HG03064 (cell line): ENCODE results near the gene SEMA5A.

Experiments
- ATAC-seq: cut with Tn5 transposase; IDR thresholded peaks from one replicate; pipeline ENCODE4 v1.9.1; 2021; ENCODE audit warnings: low read depth; ENCODE audit not compliant: unreplicated experiment

Gene SEMA5A

DNA sequence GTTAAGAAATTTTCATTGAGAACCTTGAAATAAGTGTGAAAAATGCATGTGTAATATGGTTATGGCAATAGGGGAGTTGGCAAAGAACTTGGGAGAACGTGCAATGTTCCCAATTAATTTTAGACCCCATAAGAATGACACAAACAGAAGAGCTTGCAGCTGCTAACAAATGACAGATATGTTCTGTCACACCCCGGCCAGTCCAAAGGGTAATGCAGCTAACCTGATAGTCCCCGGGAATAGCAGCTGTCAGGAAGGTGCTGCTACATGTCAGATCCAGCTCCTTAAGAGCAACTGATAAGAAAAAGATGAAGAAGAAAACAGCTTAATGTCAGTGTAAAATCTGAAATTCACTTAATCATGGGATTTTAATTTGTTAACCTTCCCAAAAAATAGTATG lies 30.4 kb downstream of the SEMA5A start:
- ATAC-seq = no peak

DNA sequence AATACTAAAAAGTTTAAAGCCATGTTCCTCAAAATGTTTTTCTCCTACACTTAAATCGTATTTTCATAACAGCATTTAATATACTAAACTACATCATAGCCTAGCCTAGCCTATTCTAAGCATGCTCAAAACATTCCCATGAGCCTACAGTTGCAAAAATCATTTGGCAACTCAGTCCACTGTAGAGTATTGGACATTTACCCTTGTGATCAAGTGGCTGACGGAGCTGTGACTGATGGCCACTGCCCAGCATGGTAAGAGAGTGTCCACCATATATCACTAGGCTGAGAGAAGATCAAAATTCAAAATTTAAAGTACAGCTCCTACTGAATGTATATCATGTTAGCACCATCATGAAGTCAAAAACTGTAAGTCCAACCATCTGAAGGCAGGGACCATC lies 30.9 kb downstream of the SEMA5A start:
- no peak for ATAC-seq

DNA sequence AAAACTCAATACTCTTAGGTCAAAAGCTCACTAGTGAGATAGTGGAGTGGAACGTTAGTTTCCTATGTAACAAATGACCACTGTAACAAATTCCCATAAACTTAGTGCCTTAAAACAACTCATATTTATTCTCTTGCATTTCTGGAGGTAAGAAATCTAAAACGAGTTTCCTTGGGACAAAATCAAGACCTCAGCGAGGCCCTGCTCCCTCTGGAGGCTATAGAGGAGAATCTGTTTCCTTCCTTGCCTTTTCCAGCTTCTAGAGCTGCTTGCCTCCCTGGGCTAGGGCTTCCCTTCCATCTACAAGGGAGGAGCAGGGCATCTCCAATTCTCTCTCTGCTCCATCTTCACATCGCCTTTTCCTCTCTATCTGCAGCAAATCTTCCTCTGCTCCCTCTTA lies 32.0 kb downstream of the SEMA5A start:
- ATAC-seq = no peak

DNA sequence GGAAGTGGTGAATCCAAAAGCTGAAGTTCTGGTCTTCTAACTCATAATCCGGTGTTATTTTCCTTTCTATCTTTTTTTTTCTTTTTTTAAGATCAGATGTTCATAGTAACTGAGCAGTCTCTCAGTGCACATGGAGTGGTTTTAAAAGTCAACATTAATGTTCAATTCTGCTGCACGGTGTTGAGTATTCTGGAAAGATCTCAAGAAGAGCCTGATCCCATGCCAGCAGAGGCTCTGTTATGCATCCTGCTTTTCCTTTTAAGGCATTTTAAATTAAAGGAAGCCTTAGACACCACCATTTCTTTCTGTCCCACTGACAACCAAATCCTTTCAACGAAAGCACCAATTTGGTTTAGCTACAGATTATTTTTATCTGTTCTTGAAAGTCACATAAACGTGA lies 33.4 kb downstream of the SEMA5A start:
- no peak for ATAC-seq

DNA sequence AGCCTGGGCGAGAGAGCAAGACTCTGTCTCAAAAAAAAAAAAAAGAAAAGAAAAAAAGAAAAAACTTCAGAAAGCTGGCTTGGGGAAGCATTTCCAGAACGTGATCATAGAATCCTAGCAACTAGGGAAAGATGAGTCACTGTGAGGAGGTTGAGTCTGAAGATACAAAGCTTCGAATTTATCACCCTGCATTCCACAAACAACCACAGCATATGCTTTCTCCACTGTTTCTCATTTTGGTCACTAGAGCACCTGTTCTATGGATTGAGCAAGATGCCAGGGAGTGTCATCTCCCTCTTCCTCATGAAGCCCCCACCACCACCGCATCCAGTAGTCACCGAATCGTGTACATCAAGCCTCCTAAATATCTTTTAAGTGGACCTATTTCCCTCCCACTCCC lies 37.9 kb downstream of the SEMA5A start:
- ATAC-seq = no peak

DNA sequence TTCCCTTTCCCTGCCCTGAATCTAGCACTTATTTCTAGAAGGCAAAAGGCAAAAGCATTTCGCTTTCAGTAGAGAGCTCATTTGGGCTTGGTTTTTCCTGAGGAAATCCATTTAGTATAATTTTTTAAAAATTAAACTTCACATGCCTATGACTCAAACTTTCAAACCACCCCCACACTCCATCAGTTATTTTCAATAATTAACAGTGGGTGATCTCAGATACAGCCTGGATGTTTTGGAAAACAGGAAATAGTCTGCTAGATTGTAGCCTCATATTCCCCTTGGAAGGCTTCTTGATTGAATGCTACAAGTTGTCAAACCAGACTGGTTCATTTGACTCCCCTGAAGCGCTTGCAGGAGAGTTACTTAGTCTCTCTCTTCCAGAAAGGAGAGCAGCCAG lies 40.6 kb downstream of the SEMA5A start:
- ATAC-seq = no peak

DNA sequence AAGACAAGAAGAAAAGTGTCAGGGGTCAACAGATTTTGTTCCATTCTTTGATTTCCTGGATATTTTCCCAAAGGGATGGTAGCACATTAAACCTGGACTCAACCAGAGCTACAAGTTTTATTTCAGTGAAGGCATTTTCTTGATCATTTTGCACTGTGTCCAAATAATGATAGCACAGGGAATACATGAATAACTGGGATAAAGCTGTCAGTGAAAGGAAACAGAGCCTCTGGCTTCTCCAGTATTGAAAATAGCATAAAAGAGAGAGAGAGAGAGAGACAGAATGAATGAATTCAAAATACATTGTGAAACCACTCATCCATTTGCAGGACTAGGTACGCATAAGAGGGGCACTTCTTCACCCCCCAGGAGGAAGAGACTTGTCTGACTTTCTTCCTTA lies 43.0 kb downstream of the SEMA5A start:
- ATAC-seq = no peak

DNA sequence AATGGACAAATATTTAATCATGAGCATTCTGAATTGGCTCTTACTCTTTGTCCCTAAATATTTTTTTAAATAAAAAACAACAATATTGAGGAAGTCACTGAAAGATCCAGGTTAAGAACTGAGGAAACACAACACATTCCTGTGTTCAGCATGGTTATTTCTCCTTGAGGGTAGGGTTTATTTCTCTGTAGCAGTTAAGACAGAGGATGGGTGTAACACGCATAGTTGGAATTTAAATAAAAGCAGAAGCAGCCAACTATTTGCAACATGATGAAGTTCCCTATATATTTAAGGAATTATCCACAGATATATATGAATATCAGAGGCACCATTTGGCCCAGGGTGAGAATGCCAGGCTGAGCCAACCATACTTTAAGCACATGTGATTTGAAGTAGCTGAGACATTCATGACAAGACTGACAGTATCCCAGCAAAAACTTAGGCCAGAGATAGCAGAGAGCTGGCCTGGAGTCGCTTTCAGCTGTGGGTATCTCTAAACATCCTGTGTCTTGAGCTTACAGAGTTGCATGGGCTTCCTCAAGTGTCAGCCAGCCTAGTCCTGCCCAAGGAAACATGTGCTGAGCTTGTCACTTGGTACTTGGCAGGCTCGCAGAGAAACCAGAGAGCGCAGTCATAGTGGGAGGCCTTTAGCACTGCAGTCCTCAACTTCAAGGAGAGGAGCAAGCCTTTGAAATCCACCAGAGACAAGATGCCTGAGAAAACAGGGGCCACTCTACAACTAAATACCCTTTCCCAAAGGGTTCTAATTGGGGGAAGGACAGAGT lies 43.6 kb downstream of the SEMA5A start:
- no peak for ATAC-seq

DNA sequence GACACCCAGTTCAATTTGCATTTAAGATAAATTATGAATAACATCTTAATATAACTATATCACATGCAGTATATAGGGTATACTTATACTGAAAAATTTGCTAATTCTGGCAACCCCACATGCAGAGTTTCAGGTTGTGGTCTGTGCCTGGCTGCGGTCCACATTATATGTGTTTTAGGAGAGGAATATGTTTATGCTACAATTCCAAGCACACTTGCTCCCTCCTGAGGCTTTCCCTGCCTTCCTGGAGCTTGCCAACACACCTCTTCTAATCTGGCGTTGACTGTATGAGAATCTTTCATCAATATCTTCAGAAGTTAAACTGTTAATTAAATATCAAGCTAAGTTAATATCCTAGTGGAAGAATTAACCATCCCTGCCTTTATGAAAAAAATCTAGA lies 45.2 kb downstream of the SEMA5A start:
- no peak for ATAC-seq

DNA sequence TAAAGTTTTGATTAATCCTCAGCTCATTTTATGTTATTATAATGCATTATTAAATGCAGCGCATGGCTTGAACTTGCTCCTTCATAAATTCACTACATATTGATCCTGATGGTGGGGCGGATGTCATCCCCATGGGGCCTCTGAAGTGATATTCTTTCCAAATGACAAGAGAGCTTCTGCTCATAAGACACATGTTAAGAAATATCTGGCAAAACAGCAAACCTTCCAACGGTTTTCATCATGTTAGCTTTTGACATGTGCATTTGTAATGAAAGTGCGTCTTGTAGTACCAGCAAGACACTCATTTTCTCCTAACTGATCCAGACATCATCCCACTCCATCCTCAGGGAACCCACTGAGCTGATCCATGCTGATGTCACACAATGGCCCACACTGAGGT lies 45.7 kb downstream of the SEMA5A start:
- ATAC-seq = no peak

DNA sequence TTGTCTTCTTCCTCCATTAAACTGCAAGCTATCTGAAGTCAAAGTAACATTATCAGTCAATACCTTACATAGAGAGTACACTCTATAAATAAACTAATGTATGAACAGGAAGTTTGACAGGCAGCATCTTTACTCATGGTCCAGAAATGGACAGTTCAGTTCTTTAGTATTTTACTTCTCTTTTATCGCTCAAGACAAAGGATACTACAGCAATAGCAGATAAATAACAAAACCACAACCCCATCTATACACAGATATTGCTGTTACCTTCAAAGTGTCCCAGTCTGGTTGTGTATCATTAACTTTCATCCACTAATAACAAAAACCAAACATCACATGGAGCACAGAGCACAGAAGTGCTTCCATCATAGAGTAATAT lies 46.4 kb downstream of the SEMA5A start:
- ATAC-seq = no peak

DNA sequence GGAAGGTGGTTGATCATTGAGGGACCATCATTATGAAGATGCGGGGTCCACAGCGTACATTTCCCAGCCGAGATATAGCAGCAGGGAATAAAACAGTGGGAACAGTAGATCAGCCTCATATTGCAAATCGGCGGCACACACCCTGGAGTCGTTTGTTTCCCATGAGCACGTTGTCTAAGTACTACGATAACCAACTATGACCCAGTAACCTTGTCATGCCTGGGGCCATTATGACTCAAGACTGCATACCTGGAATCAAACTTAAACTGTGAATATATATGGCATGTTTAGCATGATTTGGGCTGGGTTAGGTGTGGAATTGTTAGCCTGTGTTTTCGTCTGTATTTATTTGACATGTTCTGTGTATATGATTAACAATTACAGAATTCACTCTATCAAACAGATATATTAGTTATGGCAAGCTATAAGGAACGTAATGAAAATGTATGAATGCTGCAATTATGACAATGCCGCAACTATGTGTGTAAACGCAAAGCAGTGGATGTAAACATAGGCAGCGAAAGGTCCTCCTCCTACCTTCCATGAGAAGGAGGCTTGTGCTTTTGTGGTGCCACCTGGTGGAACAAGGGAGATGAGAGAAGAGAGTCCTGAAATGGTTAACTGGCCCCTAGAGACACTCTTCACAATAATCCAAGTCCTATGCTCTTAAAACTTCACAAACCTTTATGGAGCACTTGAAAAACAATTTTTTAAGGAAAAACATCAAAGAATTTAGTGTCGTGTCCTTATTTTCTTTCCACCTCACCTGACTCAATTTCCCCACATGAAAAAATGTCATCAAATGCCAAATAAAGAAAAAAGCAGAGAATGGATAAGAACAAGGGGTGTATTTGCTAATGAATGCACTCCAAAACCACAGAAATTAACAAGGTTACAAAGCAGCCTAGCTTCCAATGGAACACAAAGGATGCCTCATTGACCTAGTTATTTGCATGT lies 47.1 kb downstream of the SEMA5A start:
- ATAC-seq = no peak

DNA sequence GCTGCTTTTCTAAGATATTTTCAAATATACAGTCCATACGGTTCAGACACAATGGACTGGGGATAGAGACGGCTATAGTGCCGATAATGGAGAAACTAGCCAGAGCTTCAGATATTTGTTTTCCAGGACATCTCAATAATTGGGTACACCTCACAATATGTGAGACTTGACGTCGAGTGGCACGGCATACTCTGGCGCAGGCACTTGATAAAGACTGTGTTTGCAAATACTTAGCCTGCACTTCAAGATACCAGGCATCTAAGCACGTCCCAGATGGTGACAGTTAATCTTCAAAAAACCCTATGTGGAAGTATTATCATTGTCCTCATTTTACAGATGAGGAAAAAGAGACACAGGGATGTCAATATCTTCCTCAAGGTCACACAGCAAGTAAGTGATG lies 48.5 kb downstream of the SEMA5A start:
- ATAC-seq = no peak

DNA sequence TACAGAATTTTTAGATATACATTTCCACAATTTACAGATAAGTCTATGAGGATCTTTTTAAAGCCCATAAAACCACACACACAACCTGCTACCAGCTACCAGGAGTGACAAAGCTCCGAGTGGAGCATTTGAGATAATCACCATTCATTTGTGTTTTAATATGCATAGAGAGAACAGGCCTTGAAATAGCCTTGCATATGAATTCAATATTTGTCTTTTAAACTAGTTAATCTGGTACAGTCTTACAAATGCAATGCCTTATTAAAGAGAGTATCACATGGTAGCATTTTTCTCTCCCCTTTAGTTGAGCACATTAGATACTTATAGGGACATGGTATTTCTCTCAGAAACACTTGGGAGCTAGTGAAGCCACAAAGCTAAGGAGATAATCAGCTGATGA lies 49.1 kb downstream of the SEMA5A start:
- ATAC-seq = no peak

DNA sequence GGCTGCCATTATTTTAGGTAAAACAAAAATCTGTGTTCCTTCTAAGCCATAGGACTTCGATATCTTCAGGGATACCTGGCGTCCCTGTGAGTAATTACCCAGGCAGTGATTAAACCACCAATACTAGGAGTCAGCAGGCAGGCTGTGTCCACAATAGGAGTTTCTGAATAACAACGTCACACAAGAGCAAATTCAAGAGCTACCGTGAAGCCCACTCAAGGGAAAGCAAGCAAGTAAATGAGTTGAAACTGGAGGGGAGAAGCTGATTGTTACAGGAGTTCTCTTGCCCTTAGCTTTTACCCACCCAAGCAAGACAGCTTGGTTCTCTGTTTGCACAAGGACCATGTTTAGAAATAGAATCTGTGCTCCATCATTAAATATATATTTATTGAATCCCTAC lies 50.8 kb downstream of the SEMA5A start:
- no peak for ATAC-seq

DNA sequence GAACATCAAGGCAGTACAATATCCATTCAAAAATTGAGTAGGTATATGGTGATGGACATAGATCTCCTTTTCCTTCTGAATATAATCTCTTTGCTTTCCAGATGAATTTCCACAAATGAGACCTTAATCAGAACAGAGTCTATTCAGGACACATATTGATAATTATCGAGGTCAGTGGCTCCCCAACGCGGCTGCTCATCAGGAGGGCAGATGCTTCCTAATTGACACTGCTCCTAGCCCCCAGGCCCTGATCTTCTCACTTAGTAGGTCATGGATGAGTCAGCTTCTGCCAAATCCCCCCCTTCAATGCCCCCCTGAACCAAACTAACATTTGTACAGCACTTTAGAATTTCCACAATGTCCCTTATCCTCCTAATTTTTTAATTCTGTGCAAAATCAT lies 51.6 kb downstream of the SEMA5A start:
- ATAC-seq = no peak

DNA sequence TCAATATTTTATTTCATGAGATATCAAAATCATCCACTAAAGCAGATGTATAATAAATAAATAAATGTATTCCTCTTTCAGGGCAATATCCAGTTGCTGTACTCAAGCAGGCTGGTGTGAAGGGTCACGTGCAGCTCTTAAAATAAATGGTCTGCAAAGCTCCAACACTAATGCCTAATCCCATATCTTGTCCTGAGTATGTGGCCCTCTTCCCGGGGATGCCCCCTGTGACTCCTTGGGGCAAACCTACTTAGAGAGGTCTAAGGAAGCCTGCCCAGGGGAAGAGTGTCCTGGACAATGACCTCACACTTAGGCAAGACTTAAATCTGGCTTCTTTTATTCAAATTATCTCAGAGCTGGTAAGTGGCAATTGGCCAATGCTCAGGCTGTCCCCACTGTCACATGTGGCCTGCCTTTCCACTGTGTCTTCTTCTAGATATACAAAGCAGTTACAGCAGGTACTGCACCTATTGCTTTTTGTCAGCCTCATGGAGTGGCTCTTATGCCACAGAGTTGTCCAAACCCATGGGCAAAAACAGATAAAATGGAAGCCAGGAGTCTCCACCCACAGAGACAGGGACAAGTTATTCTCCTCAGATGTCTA lies 55.3 kb downstream of the SEMA5A start:
- ATAC-seq = no peak

DNA sequence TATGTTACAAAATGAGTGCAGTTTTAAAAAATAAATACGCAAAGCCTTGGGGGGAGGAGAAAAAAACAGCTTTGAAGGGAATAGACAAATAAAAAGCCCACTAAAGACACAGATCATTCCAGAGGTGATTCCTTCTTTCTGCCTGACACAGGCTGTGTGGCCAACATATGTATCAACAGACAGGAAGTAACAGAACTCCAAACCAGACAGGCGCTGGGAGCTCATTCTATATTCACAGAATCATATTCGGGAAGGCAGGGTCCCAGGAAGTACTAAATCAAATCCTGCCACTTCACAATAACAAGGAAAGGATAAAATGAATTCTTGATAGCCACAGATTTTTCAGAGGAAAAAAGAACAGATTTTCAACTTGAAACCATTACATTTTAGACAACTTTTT lies 62.1 kb downstream of the SEMA5A start:
- ATAC-seq = no peak

DNA sequence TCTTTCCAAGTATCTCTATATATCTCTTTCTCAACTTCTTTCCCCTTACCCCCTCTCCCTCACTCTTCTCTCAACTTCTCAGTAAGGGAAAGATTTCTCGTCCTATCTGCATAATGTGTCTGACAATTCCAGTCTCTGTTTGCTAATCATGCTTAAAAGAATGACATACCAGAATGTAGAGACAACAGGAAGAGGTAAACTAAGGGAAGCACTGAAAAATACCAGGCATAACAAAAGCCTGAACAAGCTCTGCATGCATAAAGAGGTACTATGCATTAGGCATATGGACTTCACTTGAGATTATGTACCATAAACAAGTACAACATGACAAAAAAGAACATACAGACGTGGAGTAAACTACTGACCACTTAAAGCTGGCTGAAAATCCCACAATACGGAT lies 62.6 kb downstream of the SEMA5A start:
- ATAC-seq = no peak

DNA sequence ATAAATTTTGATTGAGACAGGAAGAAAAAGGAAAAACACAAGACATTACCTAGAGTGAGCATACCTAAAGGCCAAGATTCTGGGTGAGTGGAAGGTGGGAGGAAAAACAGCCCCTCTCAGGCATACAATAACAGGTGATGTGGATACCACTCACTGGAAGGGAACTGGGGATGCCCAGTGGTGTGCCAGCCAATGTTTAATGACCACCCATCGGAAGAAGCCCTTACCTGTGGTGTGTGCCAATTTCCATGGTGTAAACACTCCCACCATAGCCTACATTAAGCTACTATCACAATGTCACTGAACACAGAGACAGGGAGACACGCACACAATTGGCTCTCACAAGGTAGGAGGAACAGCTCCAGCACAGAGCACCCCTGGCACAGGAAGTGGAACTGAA lies 63.5 kb downstream of the SEMA5A start:
- no peak for ATAC-seq

DNA sequence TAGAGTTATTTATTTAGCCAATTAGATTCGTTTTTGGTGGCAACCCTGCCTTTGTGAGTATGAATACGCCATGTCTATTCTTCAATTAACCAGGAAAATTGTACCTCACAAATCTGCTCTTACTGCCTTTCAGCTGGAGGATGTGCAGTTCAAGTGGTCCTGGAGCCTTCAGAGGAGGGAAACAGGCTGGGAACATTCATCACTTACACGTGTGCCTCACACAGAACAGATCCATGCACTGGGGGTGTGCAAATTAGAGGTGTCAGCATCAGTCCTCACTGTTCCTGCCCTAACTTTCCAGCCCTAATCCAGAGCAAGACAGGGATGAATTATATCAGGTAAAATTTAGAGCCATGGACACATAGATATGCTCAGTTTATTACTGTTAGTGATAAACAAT lies 65.4 kb downstream of the SEMA5A start:
- ATAC-seq = no peak

DNA sequence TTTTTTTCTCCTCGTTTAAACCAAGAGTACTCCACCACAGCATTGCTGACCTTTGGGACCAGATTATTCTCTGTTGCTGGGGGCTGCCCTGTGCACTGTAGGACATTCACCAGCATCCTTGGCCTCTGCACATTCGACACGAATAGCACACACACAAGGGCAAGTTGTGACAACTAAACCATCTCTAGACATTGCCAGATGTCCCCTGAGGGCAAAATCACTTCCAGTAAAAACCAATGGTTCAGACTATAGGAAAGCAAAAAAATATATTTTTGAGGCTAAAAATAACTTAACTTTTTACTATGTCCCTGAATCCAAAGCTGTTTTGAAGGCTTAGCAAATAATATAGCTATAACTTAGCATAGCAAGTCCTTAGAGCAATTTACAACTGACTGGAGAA lies 65.9 kb downstream of the SEMA5A start:
- ATAC-seq = no peak
